B cell (primary cell): ENCODE measurements around the gene REPS2. TPM values are rescaled to one million over a fixed set of nuclear protein-coding genes. Genes with fewer than 3 reads are reported as not detected.

Experiments
- polyA plus RNA-seq: library from polyadenylated mRNA; depleted of rRNA; stranded (reverse); fragments of >200 nt; gene quantifications from 2 replicates; pipeline ENCODE4 v1.2.3, GENCODE V29; 2012
- small RNA-seq: library from RNA; depleted of rRNA; stranded (forward); fragments of <200 nt; gene quantifications from one replicate; pipeline ENCODE3, GENCODE V24; 2012; ENCODE audit warnings: low replicate concordance, low read depth; ENCODE audit not compliant: insufficient read length
- total RNA-seq, 2 donors: library from RNA; stranded (reverse); fragments of 120-200 nt in 1 of 2; gene quantifications; 1 replicate in 1 of 2; 2 replicates in 1 of 2; pipeline versions ENCODE4 v1.2.3 to v1.2.4, GENCODE V29; 2013 to 2022

REPS2 gene
- total and polyA plus RNA-seq, 2 donors (not counting 1 experiment from before 2014, with no cell fraction given) = 1.1 to 4.9 TPM

Small RNA genes within 50 kb of the gene (small RNA-seq; reads per million reads assigned to genes)
- gene RF00019 (not detected), gene RF00190 (not detected)

Other genes starting within 250 kb of the REPS2 start
- gene CTPS2, start 234.0 kb upstream of the REPS2 start, total RNA-seq = 11.7 and 13.2 TPM in 2 replicates
- 2.5 and 2.8 TPM in 2 replicates for gene CTPS2, start 234.0 kb upstream of the REPS2 start, polyA plus RNA-seq
- 18.0 and 18.3 TPM in 2 replicates for gene SYAP1, start 227.0 kb upstream of the REPS2 start, total RNA-seq
- 3.5 and 6.7 TPM in 2 replicates for gene SYAP1, start 227.0 kb upstream of the REPS2 start, polyA plus RNA-seq
- gene TXLNG, start 160.2 kb upstream of the REPS2 start, total RNA-seq = 12.5 and 13.5 TPM in 2 replicates
- gene TXLNG, start 160.2 kb upstream of the REPS2 start, polyA plus RNA-seq = 13.1 and 19.5 TPM in 2 replicates
- gene RBBP7, start 76.3 kb upstream of the REPS2 start, total RNA-seq = 106 and 110 TPM in 2 replicates
- 74.6 and 107 TPM in 2 replicates for gene RBBP7, start 76.3 kb upstream of the REPS2 start, polyA plus RNA-seq